HG03460 (cell line): Measurements from ENCODE around the gene SOCS3.
"Not testable (repeated sequence)": the region's sequence is repeated elsewhere in the genome, so short reads cannot be mapped to it uniquely, and the experiment has no call there.

ENCODE experiments used
- ATAC-seq: cut with Tn5 transposase; IDR thresholded peaks from one replicate; pipeline ENCODE4 v1.9.1; 2021; ENCODE audit not compliant: unreplicated experiment

The SOCS3 gene

GRCh38 chr17:78313735-78314648 lies 45.9 kb downstream of the SOCS3 start:
- no peak for ATAC-seq

- not testable (repeated sequence) for ATAC-seq
Measured at GRCh38 chr17:78309659-78310255, 50.1 kb downstream of the SOCS3 start.

GRCh38 chr17:78307887-78308638 lies 51.8 kb downstream of the SOCS3 start:
- no peak for ATAC-seq

GRCh38 chr17:78306913-78307312 lies 53.0 kb downstream of the SOCS3 start:
- no peak for ATAC-seq
